Tibial artery (tissue), 4 donors: Measurements from ENCODE around the gene DLG2.
A peak's percentile ranks its signal among the peaks of the same experiment; 100 is the strongest.

Experiments used
- DNase-seq, 2 donors: peaks; one replicate each; pipeline ENCODE4 v3.0.0-alpha.2; 2019
- H3K27ac ChIP-seq, 2 donors: fragments of 200-600 bp; sonication (generic) in 1 of 2; 1 replicate in 1 of 2; 2 replicates in 1 of 2; pipeline ENCODE4 v1.5.1; 2018 to 2019; ENCODE audit warnings: mild to moderate bottlenecking in 1 of 2
- H3K27me3 ChIP-seq, 2 donors: fragments of 200-600 bp; sonication (generic) in 1 of 2; one replicate each; pipeline versions ENCODE4 v1.5.1 to v1.6.0; 2016 to 2019
- H3K36me3 ChIP-seq, 3 donors: fragments of 200-600 bp; sonication (generic) in 2 of 3; one replicate each; pipeline ENCODE4 v1.5.1; 2016 to 2019; ENCODE audit warnings: mild to moderate bottlenecking in 2 of 3
- H3K4me1 ChIP-seq, 4 donors: fragments of 200-600 bp; sonication (generic) in 2 of 4; 1 replicate in 3 of 4; 2 replicates in 1 of 4; pipeline ENCODE4 v1.5.1; 2016 to 2019
- H3K4me3 ChIP-seq, 2 donors: fragments of 200-600 bp; sonication (generic) in 1 of 2; 1 replicate in 1 of 2; 2 replicates in 1 of 2; pipeline ENCODE4 v1.5.1; 2018 to 2019; ENCODE audit warnings: mild to moderate bottlenecking in 2 of 2
- H3K9me3 ChIP-seq, 3 donors: fragments of 200-600 bp; sonication (generic) in 1 of 3; one replicate each; pipeline ENCODE4 v1.5.1; 2016 to 2019
- CTCF ChIP-seq, 2 experiments: fragments of 200-600 bp in 1 of 2; fragments of 450-650 bp in 1 of 2; IDR thresholded peaks; one replicate each; pipeline ENCODE4 v1.5.1; 2017 to 2019; ENCODE audit warnings: antibody characterized with exemption in 2 of 2, mild to moderate bottlenecking in 1 of 2, moderate library complexity in 1 of 2
- intact Hi-C: fragments of 100-400 bp; cut with DNase I; formaldehyde crosslinking; loops from one replicate; pipeline ENCODE4 v1.15.0; 2023; ENCODE audit warnings: low total_unique reads

The DLG2 gene

DNA sequence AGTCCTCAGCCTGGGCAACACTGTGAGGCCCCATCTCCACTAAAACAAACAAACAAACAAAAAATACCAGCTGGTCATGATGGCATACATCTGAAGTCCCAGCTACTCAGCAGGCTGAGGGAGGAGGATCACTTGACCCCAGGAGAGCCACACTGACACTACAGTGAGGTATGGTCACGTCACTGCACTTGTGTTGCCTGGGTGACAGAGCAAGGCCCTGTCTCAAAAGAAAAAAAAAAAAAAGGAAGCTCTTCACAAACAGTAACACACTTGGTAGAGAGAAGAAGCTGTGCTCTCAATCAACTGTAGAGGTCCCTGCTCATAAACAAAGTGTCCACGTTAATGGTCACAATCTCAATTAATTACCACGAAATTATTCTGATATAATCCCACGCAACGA, 1939.4 kb downstream of the DLG2 start:
- no peak overlapping the region for H3K27ac ChIP-seq

GRCh38 chr11:83685730-83686129, 1941.4 kb downstream of the DLG2 start:
- no peaks in the 10 kb centered on the region for H3K9me3 ChIP-seq
- H3K27ac ChIP-seq: no peak overlapping the region
- intact Hi-C loops: no loop called here
- no peaks in the 10 kb centered on the region for H3K36me3 ChIP-seq
- no peak overlapping the region for H3K4me3 ChIP-seq
- no peak for DNase-seq
- no peaks in the 10 kb centered on the region for H3K27me3 ChIP-seq
- peaks cover 0 to 12% (median 2%) of the 10 kb centered on the region in 4 donors for H3K4me1 ChIP-seq
- no peak for TF ChIP-seq CTCF (IDR thresholded peaks at IDR 0.05)

More for the DNA sequence above, 1939.4 kb downstream of the DLG2 start:
- no peak for DNase-seq
- H3K4me3 ChIP-seq: no peak overlapping the region
- no peak for TF ChIP-seq CTCF (IDR thresholded peaks at IDR 0.05)
- no peaks in the 10 kb centered on the region for H3K9me3 ChIP-seq
- H3K4me1 ChIP-seq: peaks cover 0 to 17% (median 7%) of the 10 kb centered on the region in 4 donors
- intact Hi-C loops: no loop called here
- H3K36me3 ChIP-seq: no peaks in the 10 kb centered on the region
- H3K27me3 ChIP-seq: no peaks in the 10 kb centered on the region

- H3K4me1 ChIP-seq: peaks cover 0 to 12% (median 2%) of the 10 kb centered on the region in 4 donors
- no peak for DNase-seq
Measured at GRCh38 chr11:83684071-83684470, 1943.1 kb downstream of the DLG2 start.

DNA sequence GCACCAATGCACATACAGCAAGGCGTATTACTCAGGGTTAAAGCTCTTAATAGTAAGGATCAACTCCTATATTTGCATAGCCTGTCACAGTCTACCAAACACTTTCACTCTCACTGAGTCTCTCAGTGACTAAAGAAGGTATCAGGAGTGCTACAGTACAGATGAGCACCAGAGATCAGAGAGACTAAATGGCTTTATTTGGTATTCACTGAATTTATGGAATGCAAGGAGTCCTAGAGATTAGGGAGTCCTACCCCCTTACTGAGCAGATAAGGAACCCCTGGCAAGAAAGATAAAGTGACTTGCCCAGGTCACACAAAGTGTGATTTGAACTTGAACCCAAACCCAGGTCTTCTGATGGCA, 1944.6 kb downstream of the DLG2 start:
- intact Hi-C loops: no loop called here

More at GRCh38 chr11:83684071-83684470, 1943.1 kb downstream of the DLG2 start:
- Histone ChIP-seq H3K9me3 (no peaks in the 10 kb centered on the region), H3K36me3 (no peaks in the 10 kb centered on the region), H3K4me3 (no peak overlapping the region), H3K27ac (no peak overlapping the region), H3K27me3 (no peaks in the 10 kb centered on the region)
- intact Hi-C loops: no loop called here
- no peak for TF ChIP-seq CTCF (IDR thresholded peaks at IDR 0.05)

DNA sequence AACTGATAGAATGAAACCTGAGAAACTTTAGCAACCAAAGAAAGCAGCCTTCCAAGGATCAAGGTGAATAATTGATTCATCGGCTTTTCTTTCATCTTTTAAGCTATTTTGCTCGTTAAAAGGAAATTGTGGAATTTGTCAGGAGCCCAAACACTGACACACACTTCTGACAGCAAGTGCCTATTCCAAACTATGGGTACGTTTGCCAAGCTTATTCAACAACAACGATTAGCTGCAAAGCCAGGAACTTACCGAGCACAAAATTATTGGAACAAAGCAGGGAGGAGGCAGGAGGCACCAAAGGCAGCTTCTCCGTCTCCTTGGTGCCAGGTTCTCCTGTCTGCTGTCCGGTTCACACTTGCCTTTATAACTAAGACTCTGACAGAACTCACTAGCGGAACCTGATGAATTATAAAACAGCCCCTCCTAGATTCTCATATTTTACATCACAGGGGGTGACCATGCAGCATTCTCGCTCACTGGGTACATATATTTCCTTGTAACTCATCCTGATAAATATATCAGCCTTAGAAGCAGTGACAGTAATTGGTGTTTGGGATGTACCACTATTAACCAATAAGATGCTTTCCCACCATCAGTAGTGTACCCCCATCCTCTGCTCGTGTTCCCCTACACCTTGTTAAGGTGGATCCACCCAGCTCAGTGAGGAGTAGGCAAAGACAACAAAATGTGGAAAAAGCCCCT, 1945.1 kb downstream of the DLG2 start:
- no peak for DNase-seq
- intact Hi-C loops: no loop called here
- Histone ChIP-seq H3K36me3 (no peaks in the 10 kb centered on the region), H3K4me3 (peak overlapping the region in 1 of 2 donors; percentile 37), H3K27ac (no peak overlapping the region), H3K27me3 (no peaks in the 10 kb centered on the region), H3K9me3 (no peaks in the 10 kb centered on the region), H3K4me1 (peaks cover 0 to 12% (median 2%) of the 10 kb centered on the region in 4 donors)
- no peak for TF ChIP-seq CTCF (IDR thresholded peaks at IDR 0.05)

More for the DNA sequence above, 1944.6 kb downstream of the DLG2 start:
- Histone ChIP-seq H3K4me3 (no peak overlapping the region), H3K4me1 (peaks cover 0 to 12% (median 2%) of the 10 kb centered on the region in 4 donors), H3K36me3 (no peaks in the 10 kb centered on the region), H3K9me3 (no peaks in the 10 kb centered on the region), H3K27me3 (no peaks in the 10 kb centered on the region), H3K27ac (no peak overlapping the region)
- no peak for DNase-seq
- TF ChIP-seq CTCF (IDR thresholded peaks at IDR 0.05): no peak
